Measurements from ENCODE around the gene SYNDIG1. TPM values are rescaled to one million over a fixed set of nuclear protein-coding genes. Genes with fewer than 3 reads are reported as not detected.
"Not testable (repeated sequence)": the region's sequence is repeated elsewhere in the genome, so short reads cannot be mapped to it uniquely, and the experiment has no call there.

Gene SYNDIG1
- total RNA-seq, 4 donors from 2014 or later: 8.3 to 12.4 (median 10.2) TPM

- H3K4me1 ChIP-seq: no peaks in the 10 kb centered on the region
- intact Hi-C loops (cut with DNase I): no loop called here
- no peaks in the 10 kb centered on the region for H3K36me3 ChIP-seq
- 78 to 85% methylated on average over 1 of the region's 1 CpG for WGBS, 2 donors
- TF ChIP-seq CTCF (IDR thresholded peaks at IDR 0.05): no peak
- no peak for TF ChIP-seq POLR2A (IDR thresholded peaks at IDR 0.05)
- H3K27me3 ChIP-seq: no peaks in the 10 kb centered on the region
- DNase-seq: no peak
- no peak overlapping the region for H3K4me3 ChIP-seq (replicated peaks in 1 of 3)
- no peaks in the 10 kb centered on the region for H3K9me3 ChIP-seq
- no peak overlapping the region for H3K27ac ChIP-seq
Measured at GRCh38 chr20:24618739-24619138, 149.3 kb downstream of the SYNDIG1 start.

GRCh38 chr20:24619212-24619611 is 149.8 kb downstream of the SYNDIG1 start:
- DNase-seq: no peak
- no peaks in the 10 kb centered on the region for H3K4me1 ChIP-seq
- no peaks in the 10 kb centered on the region for H3K9me3 ChIP-seq
- no peaks in the 10 kb centered on the region for H3K36me3 ChIP-seq
- no peak overlapping the region for H3K27ac ChIP-seq
- intact Hi-C loops (cut with DNase I): no loop called here
- 71 to 77% methylated on average over 3 of the region's 3 CpGs for WGBS, 2 donors
- no peak overlapping the region for H3K4me3 ChIP-seq (replicated peaks in 1 of 3)
- no peaks in the 10 kb centered on the region for H3K27me3 ChIP-seq
- TF ChIP-seq POLR2A (IDR thresholded peaks at IDR 0.05): no peak
- TF ChIP-seq CTCF (IDR thresholded peaks at IDR 0.05): no peak

- Histone ChIP-seq H3K27me3 (no peaks in the 10 kb centered on the region), H3K4me1 (no peaks in the 10 kb centered on the region), H3K27ac (no peak overlapping the region), H3K4me3 (replicated peaks in 1 of 3) (no peak overlapping the region), H3K9me3 (no peaks in the 10 kb centered on the region), H3K36me3 (no peaks in the 10 kb centered on the region)
- DNase-seq: no peak
- intact Hi-C loops (cut with DNase I): no loop called here
- no peak for TF ChIP-seq CTCF (IDR thresholded peaks at IDR 0.05)
- no peak for TF ChIP-seq POLR2A (IDR thresholded peaks at IDR 0.05)
- 69 to 87% methylated on average over 1 of the region's 1 CpG for WGBS, 2 donors
Measured at GRCh38 chr20:24620937-24621519, 151.6 kb downstream of the SYNDIG1 start.

GRCh38 chr20:24622856-24623255 is 153.4 kb downstream of the SYNDIG1 start:
- no peaks in the 10 kb centered on the region for H3K4me1 ChIP-seq
- WGBS, 2 donors: 54 to 60% methylated on average over 3 of the region's 3 CpGs
- no peaks in the 10 kb centered on the region for H3K27me3 ChIP-seq
- H3K27ac ChIP-seq: no peak overlapping the region
- H3K36me3 ChIP-seq: no peaks in the 10 kb centered on the region
- no peak for DNase-seq
- H3K9me3 ChIP-seq: no peaks in the 10 kb centered on the region
- H3K4me3 ChIP-seq (replicated peaks in 1 of 3): no peak overlapping the region
- TF ChIP-seq POLR2A (IDR thresholded peaks at IDR 0.05) (no peak), CTCF (IDR thresholded peaks at IDR 0.05) (no peak)
- intact Hi-C loops (cut with DNase I): no loop called here

GRCh38 chr20:24626141-24626540 is 156.7 kb downstream of the SYNDIG1 start:
- intact Hi-C loops (cut with DNase I); DNase-seq: not testable (repeated sequence)
- 96% methylated on average over 16 of the region's 29 CpGs; no CpG with 5 or more reads in 1 of the 2 donors for WGBS, 2 donors

More at GRCh38 chr20:24626141-24626540, 156.7 kb downstream of the SYNDIG1 start:
- not testable (repeated sequence) for H3K36me3 ChIP-seq; H3K27me3 ChIP-seq; H3K27ac ChIP-seq; H3K4me3 ChIP-seq (replicated peaks in 1 of 3); H3K9me3 ChIP-seq; H3K4me1 ChIP-seq
